PC-9 (cell line): Measurements from ENCODE around the gene AHDC1. TPM values are rescaled to one million over a fixed set of nuclear protein-coding genes. Genes with fewer than 3 reads are reported as not detected.

Experiments used
- BruUV-seq: library from RNA; stranded (reverse); fragments of 400-500 nt; replicated peaks from 2 replicates; lab custom pipeline; 2021; lab: Mats Ljungman, UMichigan
- CTCF ChIA-PET: fragments of 300-600 bp; sonication (Branson Sonifier 250); formaldehyde crosslinking; loops from one replicate; lab custom pipeline; 2022; ENCODE audit warnings: antibody characterized with exemption; lab: Charles Lee
- POLR2A ChIA-PET: fragments of 300-600 bp; sonication (Branson Sonifier 250); formaldehyde crosslinking; loops from one replicate; lab custom pipeline; 2022; ENCODE audit warnings: antibody characterized with exemption; ENCODE audit not compliant: unreplicated experiment; lab: Charles Lee
- DNase-seq, 2 experiments: peaks; one replicate each; pipeline versions ENCODE4 v3.0.0 to v3.0.0-alpha.2; 2015 to 2022; ENCODE audit warnings: mixed read lengths in 1 of 2
- H2AFZ ChIP-seq: fragments of 200-600 bp; sonication (generic); 2 replicates; pipeline ENCODE4 v1.8.1; 2017; ENCODE audit warnings: antibody characterized with exemption
- H3F3A ChIP-seq: fragments of 200-600 bp; sonication (generic); 2 replicates; pipeline ENCODE4 v1.8.1; 2017; ENCODE audit warnings: antibody characterized with exemption, mild to moderate bottlenecking, low read depth; ENCODE audit not compliant: insufficient read depth
- H3K27ac ChIP-seq: fragments of 200-600 bp; sonication (generic); 2 replicates; pipeline ENCODE4 v1.6.1; 2016; ENCODE audit warnings: mixed run types
- H3K27me3 ChIP-seq: fragments of 200-600 bp; sonication (generic); 2 replicates; pipeline ENCODE4 v1.6.1; 2016; ENCODE audit warnings: low read depth, mixed run types; ENCODE audit not compliant: insufficient read depth
- H3K36me3 ChIP-seq: fragments of 200-600 bp; sonication (generic); 2 replicates; pipeline ENCODE4 v1.6.1; 2016; ENCODE audit warnings: low read depth, mixed run types
- H3K4me1 ChIP-seq: fragments of 200-600 bp; sonication (generic); replicated peaks from 2 replicates; pipeline ENCODE4 v1.6.1; 2016; ENCODE audit warnings: mixed run types; ENCODE audit not compliant: insufficient read depth
- H3K4me2 ChIP-seq: fragments of 200-600 bp; sonication (generic); 2 replicates; pipeline ENCODE4 v1.6.1; 2017; ENCODE audit warnings: mixed run types
- H3K4me3 ChIP-seq: fragments of 200-600 bp; sonication (generic); 2 replicates; pipeline ENCODE4 v1.6.1; 2016; ENCODE audit warnings: mixed run types
- H3K79me2 ChIP-seq: fragments of 200-600 bp; sonication (generic); 2 replicates; pipeline ENCODE4 v1.6.1; 2017; ENCODE audit warnings: low read depth, mixed run types
- H3K9me2 ChIP-seq: fragments of 200-600 bp; sonication (generic); 2 replicates; pipeline ENCODE4 v1.8.1; 2017; ENCODE audit warnings: mild to moderate bottlenecking; ENCODE audit not compliant: insufficient read depth
- H3K9me3 ChIP-seq: fragments of 200-600 bp; sonication (generic); 2 replicates; pipeline ENCODE4 v1.8.1; 2016; ENCODE audit warnings: low read depth; ENCODE audit not compliant: insufficient read depth
- H4K20me1 ChIP-seq: fragments of 200-600 bp; sonication (generic); 2 replicates; pipeline ENCODE4 v1.8.1; 2017; ENCODE audit not compliant: insufficient read depth
- CTCF ChIP-seq: fragments of 200-600 bp; sonication (generic); conservative IDR thresholded peaks from 2 replicates; pipeline ENCODE4 v1.6.1; 2017; ENCODE audit warnings: mixed run types, antibody characterized with exemption, mild to moderate bottlenecking, moderate library complexity
- EZH2 ChIP-seq: fragments of 200-600 bp; sonication (generic); IDR thresholded peaks from 2 replicates; pipeline ENCODE4 v1.8.0; 2017; ENCODE audit warnings: antibody characterized with exemption, low read depth
- intact Hi-C: fragments of 100-400 bp; cut with micrococcal nuclease; formaldehyde crosslinking; loops from one replicate; pipeline ENCODE4 v1.10.0; 2022; ENCODE audit not compliant: unreplicated experiment
- total RNA-seq: library from RNA; stranded (reverse); gene quantifications from 2 replicates; pipeline ENCODE4 v1.2.3, GENCODE V29; 2021

Gene AHDC1
- total RNA-seq, 1 experiment from 2014 or later: 48.8 TPM

- no peaks in the 10 kb centered on the region for H3K27me3 ChIP-seq
- ChIA-PET POLR2A (interaction anchor here (0.6 kb wide), 1 partner anchor 364 kb away, joined by 7 read pairs; no protein-coding TSS in a partner anchor), CTCF (interaction anchor here (0.6 kb wide), 1 partner anchor 9 kb away, joined by 5 read pairs; no protein-coding TSS in a partner anchor)
- H3K36me3 ChIP-seq: no peaks in the 10 kb centered on the region
- intact Hi-C loops: no loop called here
- BruUV-seq: no TSS peak
- H4K20me1 ChIP-seq: no peaks in the 10 kb centered on the region
- no peak overlapping the region for H3K4me2 ChIP-seq
- H2AFZ ChIP-seq: no peak overlapping the region
- DNase-seq: no peak
- H3K4me1 ChIP-seq: no peaks in the 10 kb centered on the region
- no peaks in the 10 kb centered on the region for H3K9me2 ChIP-seq
- H3F3A ChIP-seq: no peaks in the 10 kb centered on the region
- TF ChIP-seq EZH2 (no peak), CTCF (no peak)
- no peak overlapping the region for H3K4me3 ChIP-seq
- H3K27ac ChIP-seq: no peak overlapping the region
- no peaks in the 10 kb centered on the region for H3K9me3 ChIP-seq
- no peaks in the 10 kb centered on the region for H3K79me2 ChIP-seq
These were observed 98.6 kb downstream of the AHDC1 start for GRCh38 chr1:27505420-27505680.

- BruUV-seq: no TSS peak
- H3K27me3 ChIP-seq: no peaks in the 10 kb centered on the region
- no peak overlapping the region for H3K4me3 ChIP-seq
- H2AFZ ChIP-seq: no peak overlapping the region
- no peaks in the 10 kb centered on the region for H3K9me3 ChIP-seq
- no peaks in the 10 kb centered on the region for H3K9me2 ChIP-seq
- H3K4me2 ChIP-seq: no peak overlapping the region
- H3K36me3 ChIP-seq: no peaks in the 10 kb centered on the region
- ChIA-PET POLR2A (interaction anchor here (0.6 kb wide), 2 partner anchors 57 to 363 kb away, joined by 5 to 7 read pairs; no protein-coding TSS in a partner anchor), CTCF (no interaction called here)
- no peaks in the 10 kb centered on the region for H3K4me1 ChIP-seq
- H3K79me2 ChIP-seq: no peaks in the 10 kb centered on the region
- TF ChIP-seq CTCF (no peak), EZH2 (no peak)
- intact Hi-C loops: no loop called here
- H4K20me1 ChIP-seq: no peaks in the 10 kb centered on the region
- H3K27ac ChIP-seq: no peak overlapping the region
- DNase-seq: no peak
- no peaks in the 10 kb centered on the region; the same call in 1 of the 2 replicates for H3F3A ChIP-seq
These were observed 99.1 kb downstream of the AHDC1 start for GRCh38 chr1:27504588-27505419.

DNA sequence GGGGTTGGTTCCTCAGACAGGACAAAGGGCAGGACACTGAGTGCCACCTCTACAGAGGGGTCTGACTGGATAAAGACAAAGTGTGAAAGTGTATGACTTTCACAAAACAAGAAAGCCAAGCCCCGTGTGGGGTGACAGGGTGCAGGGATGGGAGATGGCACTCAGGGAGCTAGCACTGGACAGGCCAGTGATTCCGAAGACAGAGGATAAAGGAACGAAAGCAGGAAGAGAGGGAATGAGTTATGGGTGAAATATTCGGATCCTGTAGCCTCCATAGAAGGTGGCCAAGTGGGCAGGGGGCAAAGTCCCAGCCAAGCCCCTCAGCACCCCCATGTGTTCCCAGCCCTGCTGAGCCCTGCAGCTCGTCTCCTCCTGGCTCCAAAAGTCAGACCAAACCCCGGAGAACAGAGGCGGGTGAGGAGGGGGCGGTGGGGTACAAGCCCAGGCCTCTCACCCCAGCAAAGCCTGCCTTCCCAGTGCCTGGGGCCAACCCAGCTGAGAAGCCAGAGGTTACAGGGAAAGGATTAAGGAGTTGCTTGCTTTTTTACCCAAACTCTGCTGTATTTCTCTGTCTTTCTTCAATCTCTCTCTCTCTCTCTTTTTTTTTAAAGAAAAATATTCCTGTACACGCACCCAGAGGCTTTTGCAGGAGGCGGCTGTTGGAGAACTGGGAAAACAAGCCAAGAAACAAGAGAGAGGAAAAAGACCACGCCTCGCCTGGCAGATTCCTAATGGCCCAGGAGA lies 99.9 kb downstream of the AHDC1 start:
- Histone ChIP-seq H3K4me2 (no peak overlapping the region), H4K20me1 (no peaks in the 10 kb centered on the region), H3K36me3 (no peaks in the 10 kb centered on the region), H3K4me1 (no peaks in the 10 kb centered on the region), H3K9me3 (no peaks in the 10 kb centered on the region), H2AFZ (no peak overlapping the region), H3K79me2 (no peaks in the 10 kb centered on the region), H3F3A (no peaks in the 10 kb centered on the region; the same call in 1 of the 2 replicates), H3K27ac (no peak overlapping the region), H3K4me3 (no peak overlapping the region), H3K27me3 (no peaks in the 10 kb centered on the region), H3K9me2 (no peaks in the 10 kb centered on the region)
- DNase-seq: no peak
- POLR2A ChIA-PET: no interaction called here
- TF ChIP-seq EZH2 (no peak), CTCF (no peak)
- no TSS peak for BruUV-seq
- intact Hi-C loops: no loop called here
- CTCF ChIA-PET: interaction anchor here (0.6 kb wide), 1 partner anchor 53 kb away, joined by 3 read pairs; no protein-coding TSS in a partner anchor
